Ascending aorta (tissue), 2 donors: Measurements from ENCODE around the gene NFIA. TPM values are rescaled to one million over a fixed set of nuclear protein-coding genes. Genes with fewer than 3 reads are reported as not detected.

ENCODE experiments used
- DNase-seq, 2 donors: peaks; one replicate each; pipeline ENCODE4 v3.0.0-alpha.2; 2019; ENCODE audit warnings: low spot score in 2 of 2
- H3K27ac ChIP-seq, 2 donors: fragments of 200-600 bp; sonication (generic); one replicate each; pipeline ENCODE4 v1.5.1; 2016 to 2017; ENCODE audit warnings: mild to moderate bottlenecking in 1 of 2
- H3K27me3 ChIP-seq: fragments of 200-600 bp; sonication (generic); one replicate; pipeline ENCODE4 v1.5.1; 2017
- H3K36me3 ChIP-seq, 2 donors: fragments of 200-600 bp; sonication (generic); one replicate each; pipeline ENCODE4 v1.5.1; 2016
- H3K4me1 ChIP-seq, 2 donors: fragments of 200-600 bp; sonication (generic); one replicate each; pipeline ENCODE4 v1.5.1; 2016 to 2017; ENCODE audit warnings: mild to moderate bottlenecking in 1 of 2
- H3K4me3 ChIP-seq, 2 donors: fragments of 200-600 bp; sonication (generic); one replicate each; pipeline ENCODE4 v1.5.1; 2016 to 2017; ENCODE audit warnings: mild to moderate bottlenecking in 1 of 2
- H3K9me3 ChIP-seq, 2 donors: fragments of 200-600 bp; sonication (generic); one replicate each; pipeline ENCODE4 v1.5.1; 2016
- intact Hi-C: fragments of 100-400 bp; cut with DNase I; formaldehyde crosslinking; loops from one replicate; pipeline ENCODE4 v1.15.1; 2023
- total RNA-seq: library from RNA; depleted of rRNA; stranded (reverse); fragments of >200 nt; gene quantifications from one replicate; pipeline ENCODE4 v1.1.0, GENCODE V29; 2016
- TF ChIP-seq, protein P1 (sequence below), 3 experiments: fragments of 200-600 bp in 2 of 3; fragments of 450-650 bp in 1 of 3; sonication (generic) in 2 of 3; IDR thresholded peaks; one replicate each; pipeline ENCODE4 v1.5.1; 2016 to 2019; ENCODE audit warnings: antibody characterized with exemption in 3 of 3, mild to moderate bottlenecking in 1 of 3, moderate library complexity in 1 of 3

NFIA gene
- total RNA-seq, 1 donor from 2014 or later = 52.0 TPM

DNA sequence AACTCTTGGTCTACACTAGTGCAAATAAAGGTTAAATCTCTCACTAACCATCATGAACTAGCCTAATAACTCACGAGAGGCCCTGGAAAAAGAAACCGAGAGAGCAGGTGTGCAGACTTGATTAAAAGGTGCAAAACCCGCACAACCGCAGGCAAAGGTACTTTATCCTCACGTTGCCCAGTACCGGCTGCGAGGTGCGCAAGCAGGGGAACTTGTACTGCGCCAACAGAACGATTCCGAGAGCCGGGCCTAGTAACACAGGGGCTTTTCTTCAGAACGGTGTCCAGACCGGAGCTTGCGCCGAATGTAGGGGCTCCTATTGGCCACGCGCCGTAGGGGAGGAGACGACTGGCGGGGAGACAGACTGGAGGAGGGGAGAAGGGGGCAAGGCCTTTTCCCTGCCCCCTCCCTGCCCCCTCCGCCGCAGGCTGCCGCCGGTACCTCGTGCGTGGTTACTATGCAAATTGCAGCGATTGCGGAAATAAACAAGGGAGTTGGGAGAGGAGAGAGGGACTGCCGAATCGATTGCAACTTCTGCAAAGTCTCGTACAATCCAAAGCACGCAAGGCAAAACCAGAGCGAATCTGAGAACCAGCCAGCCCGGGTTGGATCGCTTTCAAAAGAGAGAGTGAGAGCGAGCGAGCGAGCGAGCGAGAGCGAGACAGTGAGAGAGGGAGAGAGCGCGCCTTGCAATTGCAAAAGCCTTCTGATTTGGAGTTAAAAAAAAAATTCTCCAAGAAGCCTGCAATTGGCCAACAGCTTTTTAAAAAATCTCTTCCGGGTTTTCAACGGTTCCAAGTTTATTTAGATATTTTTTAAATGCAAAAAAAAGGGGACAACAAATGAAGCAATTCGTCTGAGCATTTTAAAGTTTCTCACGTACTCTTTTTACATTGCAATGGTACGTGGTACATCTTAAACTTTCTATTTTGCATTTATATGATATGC is 5.4 kb upstream of the NFIA start:
- H3K4me1 ChIP-seq = peaks cover 8 to 35% of the 10 kb centered on the region in 2 donors
- intact Hi-C loops = no loop called here
- H3K27ac ChIP-seq = peak overlapping the region; percentile 82 to 95
- H3K9me3 ChIP-seq = no peaks in the 10 kb centered on the region
- no peaks in the 10 kb centered on the region for H3K36me3 ChIP-seq
- H3K4me3 ChIP-seq = peak overlapping the region; percentile 75 to 95
- H3K27me3 ChIP-seq = no peaks in the 10 kb centered on the region
- TF ChIP-seq, protein P1, sequence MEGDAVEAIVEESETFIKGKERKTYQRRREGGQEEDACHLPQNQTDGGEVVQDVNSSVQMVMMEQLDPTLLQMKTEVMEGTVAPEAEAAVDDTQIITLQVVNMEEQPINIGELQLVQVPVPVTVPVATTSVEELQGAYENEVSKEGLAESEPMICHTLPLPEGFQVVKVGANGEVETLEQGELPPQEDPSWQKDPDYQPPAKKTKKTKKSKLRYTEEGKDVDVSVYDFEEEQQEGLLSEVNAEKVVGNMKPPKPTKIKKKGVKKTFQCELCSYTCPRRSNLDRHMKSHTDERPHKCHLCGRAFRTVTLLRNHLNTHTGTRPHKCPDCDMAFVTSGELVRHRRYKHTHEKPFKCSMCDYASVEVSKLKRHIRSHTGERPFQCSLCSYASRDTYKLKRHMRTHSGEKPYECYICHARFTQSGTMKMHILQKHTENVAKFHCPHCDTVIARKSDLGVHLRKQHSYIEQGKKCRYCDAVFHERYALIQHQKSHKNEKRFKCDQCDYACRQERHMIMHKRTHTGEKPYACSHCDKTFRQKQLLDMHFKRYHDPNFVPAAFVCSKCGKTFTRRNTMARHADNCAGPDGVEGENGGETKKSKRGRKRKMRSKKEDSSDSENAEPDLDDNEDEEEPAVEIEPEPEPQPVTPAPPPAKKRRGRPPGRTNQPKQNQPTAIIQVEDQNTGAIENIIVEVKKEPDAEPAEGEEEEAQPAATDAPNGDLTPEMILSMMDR (IDR thresholded peaks at IDR 0.05) = no peak
- peak; percentile 53 to 91 for DNase-seq

DNA sequence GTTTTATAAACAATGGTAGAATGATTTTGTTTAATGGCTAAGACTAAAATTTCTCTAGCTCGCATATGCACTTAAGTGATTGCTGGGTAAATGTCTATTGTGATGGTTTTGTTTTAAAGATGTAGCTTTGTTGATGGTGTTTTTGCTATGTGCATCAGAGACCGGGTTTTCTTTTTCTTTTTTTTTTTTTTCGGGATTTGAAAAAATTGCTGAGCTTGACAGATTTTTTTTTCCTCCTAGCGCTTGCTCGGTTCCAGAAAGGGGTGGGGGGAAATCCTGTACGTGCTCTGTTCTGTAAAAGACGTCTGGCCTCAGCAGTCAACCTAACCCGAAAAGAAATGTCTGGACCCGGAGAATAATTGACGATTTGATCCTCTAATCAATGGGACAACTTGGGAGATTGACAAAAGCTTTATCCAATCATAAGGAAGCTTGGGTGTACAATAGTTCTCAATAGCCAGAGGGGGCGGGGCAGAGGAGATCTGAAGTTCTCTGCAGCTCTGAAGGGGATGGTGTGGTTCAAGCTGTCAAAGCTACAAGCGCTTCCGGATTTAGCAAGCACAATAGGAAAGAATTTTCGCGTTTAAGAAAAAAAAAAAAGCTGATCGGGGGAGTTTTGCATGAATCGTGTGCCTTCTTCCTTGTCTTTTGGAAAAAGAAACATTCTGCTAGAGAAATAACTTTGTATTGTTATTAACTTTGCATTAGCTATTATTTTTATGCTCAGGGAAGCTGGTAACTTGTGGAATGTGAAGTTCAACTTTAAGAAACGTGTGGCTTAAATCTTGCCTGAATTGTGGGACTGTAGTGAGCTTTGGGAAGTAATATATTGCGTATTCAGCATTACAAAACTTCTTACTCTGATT is 4.5 kb upstream of the NFIA start:
- TF ChIP-seq, protein P1 (IDR thresholded peaks at IDR 0.05) = no peak
- Histone ChIP-seq H3K9me3 (no peaks in the 10 kb centered on the region), H3K27ac (peak overlapping the region; percentile 82 to 95), H3K36me3 (no peaks in the 10 kb centered on the region), H3K4me3 (peak overlapping the region; percentile 75 to 95), H3K4me1 (peaks cover 8 to 35% of the 10 kb centered on the region in 2 donors), H3K27me3 (no peaks in the 10 kb centered on the region)
- intact Hi-C loops = loop anchor here (1.0 kb wide), 1 partner anchor 23 kb away; no protein-coding TSS in a partner anchor
- peak; percentile 86 to 96 for DNase-seq

DNA sequence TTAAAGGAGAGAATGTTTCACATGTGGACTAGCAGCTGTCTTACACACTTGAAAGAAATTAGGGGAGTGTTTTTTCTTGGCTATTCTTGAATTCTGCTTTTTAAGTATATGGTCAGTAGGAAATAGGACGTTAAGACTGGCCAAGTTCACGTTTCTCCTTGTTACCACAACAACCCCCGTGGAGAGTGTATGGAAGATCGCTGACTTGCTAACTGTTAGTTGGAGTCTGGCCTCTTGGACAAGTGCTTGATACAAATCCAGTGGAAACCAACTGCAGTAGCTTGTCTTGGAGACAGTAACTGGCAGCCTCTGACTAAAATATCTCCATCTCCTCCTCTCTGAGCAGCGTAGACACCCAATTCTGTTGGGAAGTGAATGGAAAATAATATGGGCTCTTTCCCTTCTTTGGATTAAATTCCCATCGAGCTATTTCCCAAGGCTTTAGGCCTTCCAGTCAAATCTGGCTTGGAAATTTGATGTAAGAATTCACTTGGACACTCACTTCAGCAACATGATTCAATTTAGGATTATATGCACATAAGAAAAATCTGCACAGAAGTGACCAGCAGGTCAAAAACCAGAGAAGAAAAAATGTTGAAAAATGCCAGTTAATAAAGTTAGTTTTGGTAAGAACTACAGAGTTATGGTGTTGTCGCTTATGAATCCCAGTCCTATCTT is 3.6 kb upstream of the NFIA start:
- intact Hi-C loops = loop anchor here (1.0 kb wide), 1 partner anchor 23 kb away; no protein-coding TSS in a partner anchor
- Histone ChIP-seq H3K4me1 (peaks cover 8 to 35% of the 10 kb centered on the region in 2 donors), H3K4me3 (peak overlapping the region; percentile 75 to 95), H3K36me3 (no peaks in the 10 kb centered on the region), H3K27ac (peak overlapping the region; percentile 82 to 95), H3K27me3 (no peaks in the 10 kb centered on the region), H3K9me3 (no peaks in the 10 kb centered on the region)
- no peak for DNase-seq
- TF ChIP-seq, protein P1 (IDR thresholded peaks at IDR 0.05) = no peak

DNA sequence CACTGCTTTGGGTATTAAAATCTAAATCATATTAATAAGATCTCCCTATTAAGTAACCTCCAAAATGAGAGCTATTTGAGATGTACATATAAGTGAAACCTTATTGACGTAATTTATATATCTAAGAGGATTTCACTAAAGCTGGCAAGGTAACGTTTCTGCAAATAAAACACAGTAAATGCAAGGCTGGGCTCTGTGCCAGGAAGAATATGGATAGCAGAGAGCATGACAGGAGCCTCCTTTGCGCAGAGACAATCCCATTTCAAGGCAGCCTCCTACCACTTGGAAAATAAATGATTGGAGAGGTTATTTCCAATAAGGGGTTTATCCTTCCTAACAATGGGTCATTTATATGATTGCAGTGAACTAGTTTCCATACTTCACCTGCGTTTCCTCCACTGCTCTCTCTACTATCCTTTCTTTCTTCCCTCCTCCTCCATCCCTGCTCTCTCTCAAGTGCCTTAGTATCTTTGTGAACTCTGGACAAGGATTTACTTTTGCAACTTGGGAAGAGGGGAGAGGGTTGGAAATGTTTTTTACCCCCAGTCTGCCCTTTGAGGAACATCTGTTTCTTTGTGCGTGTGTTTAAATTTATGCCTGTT is 3.0 kb upstream of the NFIA start:
- no peaks in the 10 kb centered on the region for H3K36me3 ChIP-seq
- DNase-seq = no peak
- TF ChIP-seq, protein P1 (IDR thresholded peaks at IDR 0.05) = no peak
- H3K27me3 ChIP-seq = no peaks in the 10 kb centered on the region
- peak overlapping the region; percentile 95 to 98 for H3K27ac ChIP-seq
- H3K4me3 ChIP-seq = peak overlapping the region in 1 of 2 donors; percentile 95
- no peaks in the 10 kb centered on the region for H3K9me3 ChIP-seq
- intact Hi-C loops = no loop called here
- H3K4me1 ChIP-seq = peaks cover 8 to 35% of the 10 kb centered on the region in 2 donors
